ENCODE results near the gene PKN3. TPM values are rescaled to one million over a fixed set of nuclear protein-coding genes. Genes with fewer than 3 reads are reported as not detected.

The PKN3 gene
- total RNA-seq, 2 donors from 2014 or later: 4.5 to 8.6 TPM

GRCh38 chr9:128706045-128706444 lies 3.7 kb downstream of the PKN3 start:
- Histone ChIP-seq H3K27ac (no peak overlapping the region), H3K9me3 (no peaks in the 10 kb centered on the region), H3K36me3 (no peaks in the 10 kb centered on the region), H3K27me3 (no peaks in the 10 kb centered on the region), H3K4me3 (no peak overlapping the region), H3K4me1 (peaks cover 0 to 12% of the 10 kb centered on the region in 2 donors)
- no peak for DNase-seq (ENCODE audit: low spot score)
- no peak for TF ChIP-seq CTCF (IDR thresholded peaks at IDR 0.05)

- no peak for DNase-seq (ENCODE audit: low spot score)
- no peak for TF ChIP-seq CTCF (IDR thresholded peaks at IDR 0.05)
Observed at GRCh38 chr9:128706671-128707381, 4.5 kb downstream of the PKN3 start.

GRCh38 chr9:128707446-128707845 lies 5.1 kb downstream of the PKN3 start:
- Histone ChIP-seq H3K4me3 (no peak overlapping the region), H3K9me3 (no peaks in the 10 kb centered on the region), H3K4me1 (peaks cover 0 to 6% of the 10 kb centered on the region in 2 donors), H3K27me3 (no peaks in the 10 kb centered on the region), H3K27ac (no peak overlapping the region), H3K36me3 (no peaks in the 10 kb centered on the region)
- TF ChIP-seq CTCF (IDR thresholded peaks at IDR 0.05): no peak
- no peak for DNase-seq (ENCODE audit: low spot score)

More at GRCh38 chr9:128706671-128707381, 4.5 kb downstream of the PKN3 start:
- H3K36me3 ChIP-seq: no peaks in the 10 kb centered on the region
- H3K27me3 ChIP-seq: no peaks in the 10 kb centered on the region
- no peaks in the 10 kb centered on the region for H3K9me3 ChIP-seq
- H3K27ac ChIP-seq: no peak overlapping the region
- H3K4me1 ChIP-seq: peaks cover 0 to 6% of the 10 kb centered on the region in 2 donors
- H3K4me3 ChIP-seq: no peak overlapping the region

GRCh38 chr9:128712451-128713410 lies 10.4 kb downstream of the PKN3 start:
- H3K27ac ChIP-seq: no peak overlapping the region
- no peaks in the 10 kb centered on the region for H3K9me3 ChIP-seq

GRCh38 chr9:128713411-128713780 lies 11.1 kb downstream of the PKN3 start:
- Histone ChIP-seq H3K27me3 (no peaks in the 10 kb centered on the region), H3K4me1 (no peaks in the 10 kb centered on the region), H3K36me3 (no peaks in the 10 kb centered on the region), H3K9me3 (no peaks in the 10 kb centered on the region), H3K27ac (no peak overlapping the region), H3K4me3 (no peak overlapping the region)
- TF ChIP-seq CTCF (IDR thresholded peaks at IDR 0.05): no peak
- DNase-seq (ENCODE audit: low spot score): no peak

More at GRCh38 chr9:128712451-128713410, 10.4 kb downstream of the PKN3 start:
- no peak overlapping the region for H3K4me3 ChIP-seq
- TF ChIP-seq CTCF (IDR thresholded peaks at IDR 0.05): no peak
- no peak for DNase-seq (ENCODE audit: low spot score)
- no peaks in the 10 kb centered on the region for H3K36me3 ChIP-seq
- no peaks in the 10 kb centered on the region for H3K27me3 ChIP-seq
- H3K4me1 ChIP-seq: no peaks in the 10 kb centered on the region
